ENCODE data around the gene VAMP5. TPM values are rescaled to one million over a fixed set of nuclear protein-coding genes. Genes with fewer than 3 reads are reported as not detected.
A peak's percentile ranks its signal among the peaks of the same experiment; 100 is the strongest.

The VAMP5 gene
- total RNA-seq, 2 donors from 2014 or later: 50.6 to 68.0 TPM

- Mint-ChIP-seq H3K27ac (peak overlapping the region in 1 of 2 donors; percentile 36), H3K9me3 (no peaks in the 10 kb centered on the region), H3K36me3 (peaks cover 0 to 5% of the 10 kb centered on the region in 2 donors)
- no peak for ATAC-seq
- DNase-seq (ENCODE audit: low spot score in 2 of 2): no peak
Observed at GRCh38 chr2:85566265-85566664, 18.0 kb upstream of the VAMP5 start.

- peaks cover 18 to 22% of the 10 kb centered on the region in 2 donors for H3K36me3 Mint-ChIP-seq
- no peak overlapping the region for H3K27ac Mint-ChIP-seq
Observed at GRCh38 chr2:85575739-85576138, 8.5 kb upstream of the VAMP5 start.

GRCh38 chr2:85577063-85577385, 7.2 kb upstream of the VAMP5 start:
- Mint-ChIP-seq H3K27ac (peak overlapping the region; percentile 93 to 95), H3K9me3 (no peaks in the 10 kb centered on the region)
- DNase-seq (ENCODE audit: low spot score in 2 of 2): no peak

More at GRCh38 chr2:85575739-85576138, 8.5 kb upstream of the VAMP5 start:
- DNase-seq (ENCODE audit: low spot score in 2 of 2): no peak
- no peaks in the 10 kb centered on the region for H3K9me3 Mint-ChIP-seq
- ATAC-seq: no peak

GRCh38 chr2:85577386-85578242, 6.6 kb upstream of the VAMP5 start, which contains the start of gene VAMP8:
Gene VAMP8, plus strand, starts transcription at chr2:85577586. Its CDS starts 61 bp downstream, at chr2:85577647.
- peaks cover 22 to 28% of the 10 kb centered on the region in 2 donors for H3K36me3 Mint-ChIP-seq
- ATAC-seq (peak; percentile 82 to 87), DNase-seq (ENCODE audit: low spot score in 2 of 2) (peak; percentile 60 to 72)
- H3K9me3 Mint-ChIP-seq: no peaks in the 10 kb centered on the region
- H3K27ac Mint-ChIP-seq: peak within 1 kb of the TSS; percentile 93 to 95

More at GRCh38 chr2:85577063-85577385, 7.2 kb upstream of the VAMP5 start:
- H3K36me3 Mint-ChIP-seq: peaks cover 22 to 25% of the 10 kb centered on the region in 2 donors
- ATAC-seq: no peak

GRCh38 chr2:85578243-85579180, 5.7 kb upstream of the VAMP5 start:
- H3K36me3 Mint-ChIP-seq: peaks cover 22 to 35% of the 10 kb centered on the region in 2 donors
- H3K27ac Mint-ChIP-seq: peak overlapping the region; percentile 93 to 95
- DNase-seq (ENCODE audit: low spot score in 2 of 2) (no peak), ATAC-seq (peak; percentile 34 to 60)
- H3K9me3 Mint-ChIP-seq: no peaks in the 10 kb centered on the region

- Mint-ChIP-seq H3K36me3 (peaks cover 22 to 36% of the 10 kb centered on the region in 2 donors), H3K9me3 (no peaks in the 10 kb centered on the region), H3K27ac (peak overlapping the region; percentile 93 to 95)
- ATAC-seq (no peak), DNase-seq (ENCODE audit: low spot score in 2 of 2) (no peak)
Observed at GRCh38 chr2:85579266-85579935, 4.8 kb upstream of the VAMP5 start.

- ATAC-seq (no peak), DNase-seq (ENCODE audit: low spot score in 2 of 2) (no peak)
- H3K9me3 Mint-ChIP-seq: no peaks in the 10 kb centered on the region
- H3K27ac Mint-ChIP-seq: peak overlapping the region in 1 of 2 donors; percentile 47
- peaks cover 22 to 36% of the 10 kb centered on the region in 2 donors for H3K36me3 Mint-ChIP-seq
Observed at GRCh38 chr2:85580206-85580605, 4.0 kb upstream of the VAMP5 start.

GRCh38 chr2:85582492-85582891, 1.7 kb upstream of the VAMP5 start:
- Mint-ChIP-seq H3K27ac (no peak overlapping the region), H3K9me3 (no peaks in the 10 kb centered on the region), H3K36me3 (peaks cover 22 to 34% of the 10 kb centered on the region in 2 donors)
- no peak for DNase-seq (ENCODE audit: low spot score in 2 of 2)
- ATAC-seq: no peak

GRCh38 chr2:85583667-85584353, 421 bp upstream of the VAMP5 start:
- peak; percentile 51 to 53 for ATAC-seq
- Mint-ChIP-seq H3K9me3 (no peaks in the 10 kb centered on the region), H3K27ac (peak overlapping the region; percentile 69 to 85), H3K36me3 (peaks cover 10 to 20% of the 10 kb centered on the region in 2 donors)
- peak in 1 of 2 donors; percentile 67 for DNase-seq (ENCODE audit: low spot score in 2 of 2)

- peaks cover 0 to 18% of the 10 kb centered on the region in 2 donors for H3K36me3 Mint-ChIP-seq
- peak overlapping the region; percentile 85 to 93 for H3K27ac Mint-ChIP-seq
- DNase-seq (ENCODE audit: low spot score in 2 of 2) (no peak), ATAC-seq (peak; percentile 77 to 85)
- H3K9me3 Mint-ChIP-seq: no peaks in the 10 kb centered on the region
Observed at GRCh38 chr2:85584857-85585780, 888 bp downstream of the VAMP5 start.

GRCh38 chr2:85585781-85586105, 1.5 kb downstream of the VAMP5 start:
- DNase-seq (ENCODE audit: low spot score in 2 of 2): no peak
- Mint-ChIP-seq H3K27ac (peak overlapping the region; percentile 85 to 93), H3K9me3 (no peaks in the 10 kb centered on the region), H3K36me3 (peaks cover 0 to 18% of the 10 kb centered on the region in 2 donors)
- ATAC-seq: no peak

- Mint-ChIP-seq H3K36me3 (peaks cover 0 to 4% of the 10 kb centered on the region in 2 donors), H3K27ac (peak overlapping the region; percentile 24 to 37), H3K9me3 (no peaks in the 10 kb centered on the region)
- DNase-seq (ENCODE audit: low spot score in 2 of 2) (no peak), ATAC-seq (no peak)
Observed at GRCh38 chr2:85588236-85588635, 4.0 kb downstream of the VAMP5 start.

- Mint-ChIP-seq H3K9me3 (no peaks in the 10 kb centered on the region), H3K36me3 (no peaks in the 10 kb centered on the region), H3K27ac (peak overlapping the region in 1 of 2 donors; percentile 24)
- DNase-seq (ENCODE audit: low spot score in 2 of 2) (no peak), ATAC-seq (no peak)
Observed at GRCh38 chr2:85588645-85589044, 4.4 kb downstream of the VAMP5 start.

- DNase-seq (ENCODE audit: low spot score in 2 of 2): no peak
- Mint-ChIP-seq H3K27ac (no peak overlapping the region), H3K36me3 (no peaks in the 10 kb centered on the region), H3K9me3 (no peaks in the 10 kb centered on the region)
- no peak for ATAC-seq
Observed at GRCh38 chr2:85589181-85589580, 5.0 kb downstream of the VAMP5 start.
